ELR (cell line): Measurements from ENCODE around the gene PHKG2.

Source experiments
- DNase-seq: peaks from one replicate; pipeline ENCODE4 v3.0.0-alpha.2; 2015; ENCODE audit warnings: low read depth

The PHKG2 gene

GRCh38 chr16:30728321-30728720 lies 19.9 kb upstream of the PHKG2 start:
- no peak for DNase-seq

- no peak for DNase-seq
These were observed 19.1 kb upstream of the PHKG2 start for GRCh38 chr16:30728899-30729672.

- no peak for DNase-seq
These were observed 16.8 kb upstream of the PHKG2 start for GRCh38 chr16:30731411-30731810.

- no peak for DNase-seq
These were observed 11.0 kb upstream of the PHKG2 start for GRCh38 chr16:30736995-30737793.

GRCh38 chr16:30737794-30738648 lies 10.2 kb upstream of the PHKG2 start:
- DNase-seq: no peak

GRCh38 chr16:30738984-30739951 lies 9.0 kb upstream of the PHKG2 start:
- peak; percentile 36 for DNase-seq

- peak; percentile 89 for DNase-seq
These were observed 7.6 kb upstream of the PHKG2 start for GRCh38 chr16:30740364-30741251.

- DNase-seq: peak; percentile 96
These were observed 6.7 kb upstream of the PHKG2 start for GRCh38 chr16:30741461-30741914.

- no peak for DNase-seq
These were observed 4.5 kb upstream of the PHKG2 start for GRCh38 chr16:30743716-30744115.

GRCh38 chr16:30744183-30744582 lies 4.0 kb upstream of the PHKG2 start:
- no peak for DNase-seq

- DNase-seq: no peak
These were observed 3.1 kb upstream of the PHKG2 start for GRCh38 chr16:30745082-30745481.

- DNase-seq: no peak
These were observed 1.5 kb upstream of the PHKG2 start for GRCh38 chr16:30746638-30747175.

GRCh38 chr16:30747331-30747730 lies 894 bp upstream of the PHKG2 start:
- peak; percentile 75 for DNase-seq

- DNase-seq: peak; percentile 76
These were observed 615 bp downstream of the PHKG2 start for GRCh38 chr16:30748634-30749445.

- no peak for DNase-seq
These were observed 2.0 kb downstream of the PHKG2 start for GRCh38 chr16:30750201-30750600.

- no peak for DNase-seq
These were observed 2.7 kb downstream of the PHKG2 start for GRCh38 chr16:30750876-30751465.

GRCh38 chr16:30753596-30753995 lies 5.4 kb downstream of the PHKG2 start:
- no peak for DNase-seq

GRCh38 chr16:30755955-30756780 lies 7.9 kb downstream of the PHKG2 start:
- no peak for DNase-seq
